GM10266 (cell line): ENCODE results near the gene CDX4.
"Not testable (repeated sequence)": the region's sequence is repeated elsewhere in the genome, so short reads cannot be mapped to it uniquely, and the experiment has no call there.

ENCODE experiments used
- DNase-seq: peaks from one replicate; pipeline ENCODE4 v3.0.0; 2012; ENCODE audit errors: extremely low spot score
- CTCF ChIP-seq: IDR thresholded peaks from 2 replicates; pipeline ENCODE4 v1.5.1; 2012; ENCODE audit warnings: mild to moderate bottlenecking, low read depth; ENCODE audit not compliant: control insufficient read depth, insufficient read depth; ENCODE audit errors: missing control alignments

CDX4 gene

DNA sequence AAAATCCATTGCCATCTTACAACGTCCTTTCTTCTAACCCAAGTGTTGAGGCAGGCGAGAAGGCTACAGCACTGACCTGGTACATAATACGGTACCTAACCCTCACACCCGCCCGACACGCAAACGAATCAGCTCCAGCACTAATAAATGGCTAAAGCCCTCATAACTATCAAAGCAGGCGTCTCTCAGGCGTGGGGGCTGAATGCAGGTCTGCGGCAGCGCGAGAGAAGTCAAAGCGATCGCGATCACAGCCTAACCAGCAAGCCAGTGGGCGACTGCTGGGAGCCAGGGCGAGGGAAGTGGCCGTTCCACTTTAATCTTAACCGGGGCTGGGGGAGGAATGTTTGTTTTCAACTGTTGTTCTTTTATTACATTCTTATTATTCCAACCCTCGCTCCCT is 1.5 kb downstream of the CDX4 start:
- no peak for DNase-seq
- no peak for TF ChIP-seq CTCF

GRCh38 chrX:73455171-73455570 is 8.3 kb downstream of the CDX4 start:
- DNase-seq = no peak
- TF ChIP-seq CTCF = no peak

DNA sequence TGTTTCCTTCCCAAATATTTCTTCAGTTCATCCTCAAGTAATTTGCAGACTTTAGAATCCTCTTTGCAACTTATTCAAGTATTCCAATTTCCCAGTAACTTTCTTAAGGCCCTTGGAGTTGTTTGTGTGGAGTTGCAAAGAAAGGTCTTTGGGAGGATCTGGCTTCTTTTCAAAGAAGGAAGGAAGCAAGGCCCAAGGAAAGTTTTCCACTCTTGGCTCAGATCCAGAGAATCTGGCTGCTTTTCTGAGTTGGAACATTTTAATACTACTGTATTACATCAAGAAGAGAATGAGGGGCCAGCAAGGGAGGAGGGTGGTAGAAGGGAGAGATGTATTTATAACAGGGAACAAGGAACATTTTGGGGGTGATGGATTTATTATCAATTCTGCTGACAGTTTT is 10.5 kb downstream of the CDX4 start:
- DNase-seq = no peak
- no peak for TF ChIP-seq CTCF

DNA sequence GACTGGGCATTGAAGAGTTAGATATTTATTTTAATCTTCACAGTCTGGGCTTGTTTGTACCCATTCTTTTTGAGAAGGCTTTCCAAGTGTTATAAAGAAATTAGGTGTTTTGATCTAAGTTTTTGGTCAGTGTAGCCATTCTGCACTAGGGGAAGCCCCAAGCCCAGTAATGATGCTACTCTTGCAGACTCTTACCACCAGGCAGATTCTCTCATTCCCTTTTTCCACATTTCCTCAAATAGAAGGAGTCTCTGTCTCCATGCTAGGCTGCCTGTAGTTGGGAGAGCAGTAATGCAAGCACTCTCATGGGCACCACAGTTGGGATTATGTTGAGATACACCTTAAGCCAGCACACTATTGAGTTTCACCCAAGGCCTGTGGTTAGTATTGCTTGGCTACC is 21.5 kb downstream of the CDX4 start:
- no peak for DNase-seq
- no peak for TF ChIP-seq CTCF

- no peak for DNase-seq
- no peak for TF ChIP-seq CTCF
Measured at GRCh38 chrX:73478961-73479360, 32.1 kb downstream of the CDX4 start.

DNA sequence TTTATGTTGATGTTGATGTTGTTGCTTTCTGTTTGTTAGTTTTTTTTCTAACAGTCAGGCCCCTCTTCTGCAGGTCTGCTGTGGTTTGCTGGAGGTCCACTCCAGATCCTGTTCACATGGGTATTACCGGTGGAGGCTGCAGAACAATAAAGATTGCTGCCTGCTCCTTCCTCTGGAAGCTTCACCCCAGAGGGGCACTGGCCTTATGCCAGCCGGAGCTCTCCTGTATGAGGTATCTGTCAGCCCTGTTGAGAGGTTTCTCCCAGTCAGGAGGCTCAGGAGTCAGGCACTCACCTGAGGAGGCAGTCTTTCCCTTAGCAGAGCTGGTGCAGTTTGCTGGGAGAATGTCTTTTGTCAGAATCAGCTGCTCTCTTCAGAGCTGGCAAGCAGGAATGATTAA is 34.7 kb downstream of the CDX4 start:
- no peak for TF ChIP-seq CTCF
- DNase-seq = no peak

DNA sequence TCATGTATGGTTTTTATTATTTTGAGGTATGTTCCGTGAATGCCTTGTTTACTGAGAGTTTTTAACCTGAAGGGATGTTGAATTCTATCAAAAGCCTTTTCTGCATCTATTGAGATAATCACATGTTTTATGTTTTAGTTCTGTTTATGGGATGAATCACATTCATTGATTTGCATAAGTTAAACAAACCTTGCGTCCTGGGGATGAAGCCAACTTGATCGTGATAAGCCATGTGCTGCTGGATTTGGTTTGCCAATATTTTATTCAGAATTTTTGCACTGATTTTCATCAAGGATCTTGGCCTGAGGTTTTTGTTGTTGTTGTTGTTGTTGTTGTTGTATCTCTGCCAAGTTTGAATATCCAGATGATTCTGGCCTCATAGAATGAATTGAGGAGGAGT is 43.8 kb downstream of the CDX4 start:
- TF ChIP-seq CTCF = no peak
- DNase-seq = no peak

DNA sequence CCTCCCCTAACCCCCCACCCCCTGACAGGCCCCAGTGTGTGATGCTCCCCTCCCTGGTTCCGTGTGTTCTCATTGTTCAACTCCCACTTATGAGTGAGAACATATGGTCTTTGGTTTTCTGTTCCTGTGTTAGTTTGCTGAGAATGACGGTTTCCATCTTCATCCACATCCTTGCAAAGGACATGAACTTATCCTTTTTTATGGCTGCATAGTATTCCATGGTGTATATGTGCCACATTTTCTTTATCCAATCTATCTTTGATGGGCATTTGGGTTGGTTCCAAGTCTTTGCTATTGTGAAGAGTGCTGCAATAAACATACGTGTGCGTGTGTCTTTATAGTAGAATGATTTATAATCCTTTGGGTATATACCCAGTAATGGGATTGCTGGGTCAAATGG is 45.3 kb downstream of the CDX4 start:
- not testable (repeated sequence) for DNase-seq
